ENCODE measurements around the gene GGT1.

GRCh38 chr22:24592851-24593558, 10.0 kb upstream of the GGT1 start, which contains the start of gene LRRC75B:
- TF ChIP-seq EZH2 (IDR thresholded peaks at IDR 0.05), result no peak
- TF ChIP-seq, protein P1, sequence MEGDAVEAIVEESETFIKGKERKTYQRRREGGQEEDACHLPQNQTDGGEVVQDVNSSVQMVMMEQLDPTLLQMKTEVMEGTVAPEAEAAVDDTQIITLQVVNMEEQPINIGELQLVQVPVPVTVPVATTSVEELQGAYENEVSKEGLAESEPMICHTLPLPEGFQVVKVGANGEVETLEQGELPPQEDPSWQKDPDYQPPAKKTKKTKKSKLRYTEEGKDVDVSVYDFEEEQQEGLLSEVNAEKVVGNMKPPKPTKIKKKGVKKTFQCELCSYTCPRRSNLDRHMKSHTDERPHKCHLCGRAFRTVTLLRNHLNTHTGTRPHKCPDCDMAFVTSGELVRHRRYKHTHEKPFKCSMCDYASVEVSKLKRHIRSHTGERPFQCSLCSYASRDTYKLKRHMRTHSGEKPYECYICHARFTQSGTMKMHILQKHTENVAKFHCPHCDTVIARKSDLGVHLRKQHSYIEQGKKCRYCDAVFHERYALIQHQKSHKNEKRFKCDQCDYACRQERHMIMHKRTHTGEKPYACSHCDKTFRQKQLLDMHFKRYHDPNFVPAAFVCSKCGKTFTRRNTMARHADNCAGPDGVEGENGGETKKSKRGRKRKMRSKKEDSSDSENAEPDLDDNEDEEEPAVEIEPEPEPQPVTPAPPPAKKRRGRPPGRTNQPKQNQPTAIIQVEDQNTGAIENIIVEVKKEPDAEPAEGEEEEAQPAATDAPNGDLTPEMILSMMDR (IDR thresholded peaks at IDR 0.05), result no peak
